ENCODE results near the gene CAMK4. TPM values are rescaled to one million over a fixed set of nuclear protein-coding genes. Genes with fewer than 3 reads are reported as not detected.

CAMK4 gene
- polyA plus RNA-seq, 3 donors from 2014 or later: 0.86 to 4.5 (median 1.8) TPM

- H3K9me3 Mint-ChIP-seq: peaks cover 0 to 12% (median under 1%) of the 10 kb centered on the region in 6 donors
- DNase-seq: no peak
- H3K27me3 Mint-ChIP-seq (ENCODE audit: low read depth in 3 of 3): peaks cover 0 to 4% (median 3%) of the 10 kb centered on the region in 3 donors
- no peaks in the 10 kb centered on the region for H3K36me3 Mint-ChIP-seq
- H3K4me3 Mint-ChIP-seq: no peak overlapping the region
- no peak overlapping the region for H3K27ac Mint-ChIP-seq
- H3K4me1 Mint-ChIP-seq: no peaks in the 10 kb centered on the region
Observed at GRCh38 chr5:111372799-111373198, 148.6 kb downstream of the CAMK4 start.

GRCh38 chr5:111374380-111374779, 150.2 kb downstream of the CAMK4 start:
- no peak for DNase-seq
- Mint-ChIP-seq H3K4me3 (no peak overlapping the region), H3K9me3 (peaks cover 0 to 12% (median under 1%) of the 10 kb centered on the region in 6 donors), H3K36me3 (no peaks in the 10 kb centered on the region), H3K27me3 (ENCODE audit: low read depth in 3 of 3) (peaks cover 0 to 3% (median 3%) of the 10 kb centered on the region in 3 donors), H3K4me1 (no peaks in the 10 kb centered on the region), H3K27ac (no peak overlapping the region)

DNA sequence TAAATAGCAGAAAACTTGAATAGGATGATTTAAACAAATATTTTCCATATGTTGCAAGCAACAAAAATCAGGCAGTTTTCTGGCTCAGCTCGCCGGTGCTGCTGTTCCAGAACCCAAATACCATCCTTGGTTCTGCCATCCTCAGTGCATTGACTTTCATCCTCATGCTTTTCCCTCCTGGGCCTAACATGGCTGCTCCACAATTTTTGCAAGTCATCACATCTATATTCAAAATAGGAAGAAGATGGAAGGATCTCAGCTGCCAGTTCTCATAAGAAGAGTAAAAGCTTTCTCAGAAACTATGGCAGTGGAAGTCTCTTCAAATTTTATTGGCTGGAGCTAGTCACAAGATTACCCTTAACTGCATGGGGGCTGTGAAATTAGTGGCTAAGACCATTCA, 151.5 kb downstream of the CAMK4 start:
- Mint-ChIP-seq H3K27ac (no peak overlapping the region), H3K4me3 (no peak overlapping the region), H3K4me1 (no peaks in the 10 kb centered on the region), H3K27me3 (ENCODE audit: low read depth in 3 of 3) (peaks cover 0 to 3% (median 3%) of the 10 kb centered on the region in 3 donors), H3K36me3 (no peaks in the 10 kb centered on the region), H3K9me3 (peaks cover 0 to 12% (median under 1%) of the 10 kb centered on the region in 6 donors)
- DNase-seq: no peak

DNA sequence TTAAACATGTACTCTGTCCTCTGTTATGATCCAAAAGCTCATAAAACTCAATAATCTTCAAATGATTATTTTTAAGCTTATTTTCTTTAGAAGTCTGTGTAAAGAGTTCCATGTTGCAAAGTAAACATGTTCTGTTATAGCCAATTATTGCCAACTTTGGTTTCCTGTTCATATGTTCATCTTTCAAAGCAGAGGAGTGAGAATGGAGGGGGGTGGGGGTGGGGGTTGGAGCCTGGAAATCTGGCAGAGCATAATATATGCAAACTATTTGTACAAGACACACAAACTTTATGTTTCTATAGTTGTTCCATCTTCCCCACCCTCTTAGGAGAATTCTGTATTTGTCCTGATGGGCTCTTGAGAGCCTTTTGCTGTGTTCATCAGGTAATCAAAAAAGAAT, 153.1 kb downstream of the CAMK4 start:
- Mint-ChIP-seq H3K4me3 (no peak overlapping the region), H3K4me1 (no peaks in the 10 kb centered on the region), H3K27me3 (ENCODE audit: low read depth in 3 of 3) (peaks cover 0 to 3% (median 0%) of the 10 kb centered on the region in 3 donors), H3K36me3 (no peaks in the 10 kb centered on the region), H3K27ac (no peak overlapping the region), H3K9me3 (peaks cover 0 to 21% (median 0%) of the 10 kb centered on the region in 6 donors)
- no peak for DNase-seq

GRCh38 chr5:111379391-111379816, 155.2 kb downstream of the CAMK4 start:
- H3K36me3 Mint-ChIP-seq: no peaks in the 10 kb centered on the region

GRCh38 chr5:111383288-111383970, 159.2 kb downstream of the CAMK4 start:
- H3K36me3 Mint-ChIP-seq: no peaks in the 10 kb centered on the region
- no peak overlapping the region for H3K4me3 Mint-ChIP-seq
- H3K9me3 Mint-ChIP-seq: peaks cover 0 to 9% (median 0%) of the 10 kb centered on the region in 6 donors
- no peaks in the 10 kb centered on the region for H3K4me1 Mint-ChIP-seq
- no peak overlapping the region for H3K27ac Mint-ChIP-seq
- H3K27me3 Mint-ChIP-seq (ENCODE audit: low read depth in 3 of 3): no peaks in the 10 kb centered on the region
- DNase-seq: no peak

More at GRCh38 chr5:111379391-111379816, 155.2 kb downstream of the CAMK4 start:
- Mint-ChIP-seq H3K9me3 (peaks cover 0 to 18% (median 0%) of the 10 kb centered on the region in 6 donors), H3K27me3 (ENCODE audit: low read depth in 3 of 3) (peaks cover 0 to 3% (median 0%) of the 10 kb centered on the region in 3 donors), H3K4me3 (no peak overlapping the region), H3K4me1 (no peaks in the 10 kb centered on the region), H3K27ac (no peak overlapping the region)
- no peak for DNase-seq

DNA sequence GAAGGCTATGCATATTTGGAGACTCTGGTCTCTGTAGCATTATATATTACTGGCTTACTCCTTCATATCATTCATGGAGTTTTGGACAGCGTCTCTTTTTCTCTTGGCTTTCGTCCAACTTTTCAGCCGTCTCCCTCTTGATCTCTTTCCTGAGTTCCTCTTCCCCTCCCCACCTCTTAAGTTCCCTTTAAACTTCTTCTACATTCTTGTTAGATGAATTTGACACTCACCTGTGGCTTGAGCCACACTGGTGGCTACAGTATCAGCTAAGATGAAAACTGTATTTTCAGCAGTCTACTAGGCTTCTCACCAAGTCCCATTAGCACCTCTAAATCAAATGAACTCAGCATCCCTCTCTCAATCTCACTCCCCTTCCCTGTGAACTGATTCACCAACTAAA, 160.0 kb downstream of the CAMK4 start:
- Mint-ChIP-seq H3K4me3 (no peak overlapping the region), H3K4me1 (no peaks in the 10 kb centered on the region)

GRCh38 chr5:111385051-111385450, 160.9 kb downstream of the CAMK4 start:
- no peak overlapping the region for H3K27ac Mint-ChIP-seq
- no peaks in the 10 kb centered on the region for H3K4me1 Mint-ChIP-seq
- H3K9me3 Mint-ChIP-seq: peaks cover 0 to 9% (median 0%) of the 10 kb centered on the region in 6 donors
- H3K36me3 Mint-ChIP-seq: no peaks in the 10 kb centered on the region
- no peak for DNase-seq
- no peak overlapping the region for H3K4me3 Mint-ChIP-seq
- H3K27me3 Mint-ChIP-seq (ENCODE audit: low read depth in 3 of 3): no peaks in the 10 kb centered on the region

More for the DNA sequence above, 160.0 kb downstream of the CAMK4 start:
- Mint-ChIP-seq H3K27me3 (ENCODE audit: low read depth in 3 of 3) (no peaks in the 10 kb centered on the region), H3K9me3 (peaks cover 0 to 9% (median 0%) of the 10 kb centered on the region in 6 donors), H3K27ac (no peak overlapping the region), H3K36me3 (no peaks in the 10 kb centered on the region)
- DNase-seq: no peak

GRCh38 chr5:111385970-111386831, 162.0 kb downstream of the CAMK4 start:
- H3K27me3 Mint-ChIP-seq (ENCODE audit: low read depth in 3 of 3): peaks cover 0 to 3% (median 0%) of the 10 kb centered on the region in 3 donors
- no peak for DNase-seq
- no peak overlapping the region for H3K27ac Mint-ChIP-seq
- no peaks in the 10 kb centered on the region for H3K4me1 Mint-ChIP-seq
- no peaks in the 10 kb centered on the region for H3K36me3 Mint-ChIP-seq
- no peak overlapping the region for H3K4me3 Mint-ChIP-seq
- H3K9me3 Mint-ChIP-seq: peaks cover 0 to 5% (median 0%) of the 10 kb centered on the region in 6 donors

- Mint-ChIP-seq H3K4me3 (no peak overlapping the region), H3K27me3 (ENCODE audit: low read depth in 3 of 3) (peaks cover 0 to 3% (median 0%) of the 10 kb centered on the region in 3 donors), H3K9me3 (no peaks in the 10 kb centered on the region), H3K36me3 (no peaks in the 10 kb centered on the region), H3K4me1 (no peaks in the 10 kb centered on the region), H3K27ac (no peak overlapping the region)
- DNase-seq: no peak
Observed at GRCh38 chr5:111386832-111387162, 162.6 kb downstream of the CAMK4 start.

DNA sequence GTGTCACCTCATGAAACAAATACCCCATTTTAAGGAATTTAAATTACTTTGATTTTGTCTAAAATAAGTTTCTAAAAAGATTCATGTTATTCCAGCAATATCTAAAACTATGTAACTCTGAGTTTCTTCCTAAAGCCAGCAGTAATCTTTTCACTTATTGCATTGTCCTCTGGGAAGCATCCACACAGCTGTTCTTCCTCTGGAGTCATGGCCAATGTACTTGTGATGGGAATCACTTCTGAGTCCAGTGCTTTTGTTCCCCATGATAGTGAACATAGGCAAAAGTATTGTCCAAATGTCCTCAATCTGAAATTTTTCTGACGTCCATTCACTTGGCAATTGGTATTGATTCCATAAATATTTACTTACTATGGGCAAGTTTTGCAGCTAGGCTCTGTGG, 163.2 kb downstream of the CAMK4 start:
- H3K27me3 Mint-ChIP-seq (ENCODE audit: low read depth in 3 of 3): peaks cover 0 to 4% (median 0%) of the 10 kb centered on the region in 3 donors

GRCh38 chr5:111389390-111390082, 165.4 kb downstream of the CAMK4 start:
- H3K4me1 Mint-ChIP-seq: no peaks in the 10 kb centered on the region
- no peaks in the 10 kb centered on the region for H3K9me3 Mint-ChIP-seq
- H3K36me3 Mint-ChIP-seq: no peaks in the 10 kb centered on the region
- peaks cover 0 to 5% (median 0%) of the 10 kb centered on the region in 3 donors for H3K27me3 Mint-ChIP-seq (ENCODE audit: low read depth in 3 of 3)
- DNase-seq: no peak
- no peak overlapping the region for H3K4me3 Mint-ChIP-seq
- no peak overlapping the region for H3K27ac Mint-ChIP-seq

More for the DNA sequence above, 163.2 kb downstream of the CAMK4 start:
- H3K4me1 Mint-ChIP-seq: no peaks in the 10 kb centered on the region
- no peak overlapping the region for H3K4me3 Mint-ChIP-seq
- H3K9me3 Mint-ChIP-seq: no peaks in the 10 kb centered on the region
- no peak overlapping the region for H3K27ac Mint-ChIP-seq
- H3K36me3 Mint-ChIP-seq: no peaks in the 10 kb centered on the region
- no peak for DNase-seq

DNA sequence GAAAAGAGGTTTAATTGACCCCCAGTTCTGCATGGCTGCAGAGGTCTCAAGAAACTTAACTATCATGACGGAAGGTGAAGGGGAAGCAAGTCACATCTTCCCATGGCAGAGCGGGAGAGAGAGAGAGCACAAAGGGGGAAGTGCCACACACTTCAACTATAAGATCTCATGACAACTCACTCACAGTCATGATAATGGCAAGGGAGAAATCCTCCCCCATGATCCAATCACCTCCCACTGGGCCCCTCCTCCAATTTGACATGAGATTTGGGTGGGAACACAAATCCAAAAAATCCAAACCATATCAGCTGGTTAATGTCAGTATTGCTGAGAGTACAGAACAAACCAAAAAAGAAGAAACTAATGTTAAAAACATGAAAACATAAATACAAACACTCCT, 168.0 kb downstream of the CAMK4 start:
- DNase-seq: no peak
- H3K27me3 Mint-ChIP-seq (ENCODE audit: low read depth in 3 of 3): peaks cover 0 to 5% (median 2%) of the 10 kb centered on the region in 3 donors
- no peak overlapping the region for H3K27ac Mint-ChIP-seq
- no peaks in the 10 kb centered on the region for H3K9me3 Mint-ChIP-seq
- H3K36me3 Mint-ChIP-seq: no peaks in the 10 kb centered on the region
- no peak overlapping the region for H3K4me3 Mint-ChIP-seq
- H3K4me1 Mint-ChIP-seq: no peaks in the 10 kb centered on the region

GRCh38 chr5:111394586-111394985, 170.4 kb downstream of the CAMK4 start:
- no peak for DNase-seq
- no peaks in the 10 kb centered on the region for H3K4me1 Mint-ChIP-seq
- H3K27ac Mint-ChIP-seq: no peak overlapping the region
- peaks cover 0 to 5% (median 2%) of the 10 kb centered on the region in 3 donors for H3K27me3 Mint-ChIP-seq (ENCODE audit: low read depth in 3 of 3)
- H3K4me3 Mint-ChIP-seq: no peak overlapping the region
- peaks cover 0 to 4% (median 0%) of the 10 kb centered on the region in 6 donors for H3K9me3 Mint-ChIP-seq
- no peaks in the 10 kb centered on the region for H3K36me3 Mint-ChIP-seq
